NCI-H748 (cell line): ENCODE results near the gene FBXO24.

Source experiments
- DNase-seq: peaks from one replicate; lab custom pipeline; 2025; ENCODE audit not compliant: unreplicated experiment; lab: John Stamatoyannopoulos, UW

FBXO24 gene

GRCh38 chr7:100574362-100575205, 11.5 kb upstream of the FBXO24 start:
- no peak for DNase-seq

- DNase-seq, result no peak
Observed at GRCh38 chr7:100575206-100575631, 10.9 kb upstream of the FBXO24 start.

GRCh38 chr7:100575746-100576383, 10.3 kb upstream of the FBXO24 start:
- no peak for DNase-seq

GRCh38 chr7:100576384-100576993, 9.6 kb upstream of the FBXO24 start:
- DNase-seq, result no peak

- no peak for DNase-seq
Observed at GRCh38 chr7:100577103-100577502, 9.0 kb upstream of the FBXO24 start.

- DNase-seq, result no peak
Observed at GRCh38 chr7:100577507-100577906, 8.6 kb upstream of the FBXO24 start.

- no peak for DNase-seq
Observed at GRCh38 chr7:100578246-100579183, 7.6 kb upstream of the FBXO24 start.

- DNase-seq, result no peak
Observed at GRCh38 chr7:100580466-100581283, 5.5 kb upstream of the FBXO24 start.

- DNase-seq, result no peak
Observed at GRCh38 chr7:100582041-100582579, 4.0 kb upstream of the FBXO24 start.

GRCh38 chr7:100582650-100583049, 3.5 kb upstream of the FBXO24 start:
- no peak for DNase-seq

GRCh38 chr7:100583132-100584053, 2.7 kb upstream of the FBXO24 start:
- no peak for DNase-seq

- DNase-seq, result no peak
Observed at GRCh38 chr7:100584054-100584682, 2.0 kb upstream of the FBXO24 start.

GRCh38 chr7:100584683-100585510, 1.2 kb upstream of the FBXO24 start:
- peak; percentile 62 for DNase-seq

GRCh38 chr7:100585511-100586265, 440 bp upstream of the FBXO24 start, which contains the start of gene LRCH4:
LRCH4 (minus strand) TSS chr7:100586129; CDS start chr7:100586100, 29 bp downstream.
- peak; percentile 73 for DNase-seq

GRCh38 chr7:100588438-100588837, 2.3 kb downstream of the FBXO24 start:
- no peak for DNase-seq

GRCh38 chr7:100589341-100589947, 3.3 kb downstream of the FBXO24 start:
- DNase-seq, result no peak
